H1 (cell line): ENCODE results near the gene GLS. TPM values are rescaled to one million over a fixed set of nuclear protein-coding genes. Genes with fewer than 3 reads are reported as not detected.

Experiments
- CTCF ChIA-PET: fragments of 300-600 bp; sonication (Branson Sonifier 250); formaldehyde crosslinking; loops from one replicate; lab custom pipeline; 2021; ENCODE audit not compliant: partially characterized antibody; lab: Charles Lee
- POLR2A ChIA-PET: fragments of 300-600 bp; sonication (Branson Sonifier 250); formaldehyde crosslinking; loops from one replicate; lab custom pipeline; 2021; ENCODE audit warnings: inconsistent platforms; ENCODE audit not compliant: partially characterized antibody; lab: Charles Lee
- DNase-seq, 2 experiments: peaks; one replicate each; pipeline versions ENCODE4 v3.0.0 to v3.0.0-alpha.2; 2010 to 2022; ENCODE audit warnings: low spot score in 2 of 2, low read depth in 1 of 2, mixed read lengths in 1 of 2
- FAIRE-seq: peaks from 2 replicates; lab custom pipeline; 2011; peaks lifted over from hg19 to GRCh38; lab: Jason Lieb, UNC
- H2AFZ ChIP-seq: 2 replicates; pipeline ENCODE4 v1.8.1; 2012; ENCODE audit warnings: low read length, inconsistent platforms
- H2AK5ac ChIP-seq: 2 replicates; pipeline ENCODE4 v1.6.1; 2013; ENCODE audit warnings: low read depth, low read length
- H2BK120ac ChIP-seq: replicated peaks from 2 replicates; pipeline ENCODE3; 2013; ENCODE audit warnings: low read depth, low read length, inconsistent platforms
- H2BK12ac ChIP-seq: 2 replicates; pipeline ENCODE4 v1.6.1; 2013; ENCODE audit warnings: low read depth, low read length
- H2BK15ac ChIP-seq: 2 replicates; pipeline ENCODE4 v1.6.1; 2013; ENCODE audit warnings: low read length
- H2BK20ac ChIP-seq: 2 replicates; pipeline ENCODE4 v1.6.1; 2013; ENCODE audit warnings: low read length
- H2BK5ac ChIP-seq: 2 replicates; pipeline ENCODE4 v1.6.1; 2013; ENCODE audit warnings: low read depth, low read length
- H3K14ac ChIP-seq: 2 replicates; pipeline ENCODE4 v1.6.1; 2013; ENCODE audit warnings: inconsistent platforms; ENCODE audit not compliant: insufficient read length
- H3K18ac ChIP-seq: 2 replicates; pipeline ENCODE4 v1.6.1; 2013; ENCODE audit warnings: low read length; ENCODE audit errors: extremely low read depth
- H3K23ac ChIP-seq: 2 replicates; pipeline ENCODE4 v1.6.1; 2013; ENCODE audit warnings: inconsistent platforms; ENCODE audit not compliant: insufficient read length
- H3K23me2 ChIP-seq: 2 replicates; pipeline ENCODE4 v1.6.1; 2013; ENCODE audit warnings: low read depth, low read length
- H3K27ac ChIP-seq: 2 replicates; pipeline ENCODE4 v1.6.1; 2011; ENCODE audit warnings: low read depth, low read length, inconsistent platforms
- H3K27me3 ChIP-seq, 4 experiments: replicated peaks in 1 of 4; 1 replicate in 1 of 4; 2 replicates in 3 of 4; pipeline versions ENCODE4 v1.6.1 to v1.8.1; 2011 to 2013; ENCODE audit warnings: low read length in 3 of 4, mild to moderate bottlenecking in 3 of 4, inconsistent platforms in 2 of 4, mixed read lengths in 2 of 4, moderate library complexity in 1 of 4; ENCODE audit not compliant: control insufficient read depth in 3 of 4, insufficient read depth in 3 of 4; ENCODE audit errors: extremely low read depth in 1 of 4
- H3K36me3 ChIP-seq, 4 experiments: 2 replicates each; pipeline versions ENCODE4 v1.6.1 to v1.8.1; 2011 to 2013; ENCODE audit warnings: mild to moderate bottlenecking in 4 of 4, low read length in 3 of 4, moderate library complexity in 2 of 4, control low read depth in 1 of 4, inconsistent platforms in 1 of 4; ENCODE audit not compliant: insufficient read depth in 4 of 4, control insufficient read depth in 2 of 4
- H3K4ac ChIP-seq: replicated peaks from 2 replicates; pipeline ENCODE3; 2013; ENCODE audit warnings: low read length, low read depth, mixed read lengths, inconsistent platforms; ENCODE audit not compliant: insufficient read length
- H3K4me1 ChIP-seq, 4 experiments: replicated peaks in 1 of 4; 1 replicate in 1 of 4; 2 replicates in 3 of 4; pipeline versions ENCODE4 v1.6.1 to v1.8.1; 2011 to 2013; ENCODE audit warnings: low read length in 3 of 4, inconsistent platforms in 2 of 4, mixed read lengths in 1 of 4; ENCODE audit not compliant: insufficient read depth in 4 of 4, control insufficient read depth in 3 of 4
- H3K4me2 ChIP-seq, 2 experiments: 2 replicates each; pipeline versions ENCODE4 v1.6.1 to v1.8.1; 2011 to 2013; ENCODE audit warnings: low read depth in 2 of 2, low read length in 2 of 2, control low read depth in 1 of 2, inconsistent platforms in 1 of 2, mild to moderate bottlenecking in 1 of 2; ENCODE audit not compliant: insufficient read depth in 1 of 2
- H3K4me3 ChIP-seq, 4 experiments: fragments of 200-600, 300-600 bp in 1 of 4; sonication (generic), shearing (Covaris generic), sonication (Bioruptor Twin) in 1 of 4; 2 replicates each; pipeline versions ENCODE4 v1.5.1 to v1.8.1; 2011 to 2016; ENCODE audit warnings: low read length in 4 of 4, low read depth in 3 of 4, control low read depth in 2 of 4, inconsistent platforms in 2 of 4, mild to moderate bottlenecking in 2 of 4, mixed read lengths in 1 of 4, moderate library complexity in 1 of 4; ENCODE audit not compliant: insufficient read depth in 2 of 4; ENCODE audit errors: extremely low read depth in 1 of 4
- H3K56ac ChIP-seq: replicated peaks from 2 replicates; pipeline ENCODE3; 2013; ENCODE audit warnings: low read depth, mild to moderate bottlenecking, mixed read lengths, low read length, inconsistent platforms; ENCODE audit not compliant: insufficient read length
- H3K79me1 ChIP-seq: 2 replicates; pipeline ENCODE4 v1.6.1; 2013; ENCODE audit warnings: low read depth, low read length, control low read depth
- H3K79me2 ChIP-seq, 2 experiments: 2 replicates each; pipeline versions ENCODE4 v1.6.1 to v1.8.1; 2012 to 2013; ENCODE audit warnings: low read length in 2 of 2, mild to moderate bottlenecking in 2 of 2, inconsistent platforms in 1 of 2; ENCODE audit not compliant: insufficient read depth in 2 of 2, control insufficient read depth in 1 of 2
- H3K9ac ChIP-seq, 4 experiments: replicated peaks in 1 of 4; 1 replicate in 1 of 4; 2 replicates in 3 of 4; pipeline versions ENCODE4 v1.6.1 to v1.8.1; 2011 to 2013; ENCODE audit warnings: low read depth in 3 of 4, low read length in 3 of 4, control low read depth in 2 of 4, mild to moderate bottlenecking in 2 of 4, moderate library complexity in 2 of 4, inconsistent platforms in 1 of 4; ENCODE audit errors: extremely low read depth in 1 of 4
- H3K9me3 ChIP-seq, 2 experiments: 2 replicates each; pipeline versions ENCODE4 v1.6.1 to v1.8.1; 2012 to 2013; ENCODE audit warnings: mild to moderate bottlenecking in 2 of 2, moderate library complexity in 2 of 2, control low read depth in 1 of 2, inconsistent platforms in 1 of 2, low read depth in 1 of 2, low read length in 1 of 2, mixed read lengths in 1 of 2; ENCODE audit not compliant: insufficient read depth in 2 of 2
- H4K20me1 ChIP-seq, 2 experiments: replicated peaks in 1 of 2; 2 replicates each; pipeline versions ENCODE3 to v1.8.1; 2011 to 2013; ENCODE audit warnings: inconsistent platforms in 2 of 2, low read length in 2 of 2, mild to moderate bottlenecking in 1 of 2; ENCODE audit not compliant: insufficient read depth in 2 of 2, control insufficient read depth in 1 of 2
- H4K5ac ChIP-seq: 2 replicates; pipeline ENCODE4 v1.6.1; 2013; ENCODE audit warnings: low read length, low read depth, mixed read lengths, inconsistent platforms; ENCODE audit not compliant: insufficient read length
- H4K8ac ChIP-seq: 2 replicates; pipeline ENCODE4 v1.8.0; 2013; ENCODE audit warnings: mild to moderate bottlenecking, moderate library complexity, low read length, inconsistent platforms; ENCODE audit not compliant: insufficient read depth; ENCODE audit errors: extremely low read depth
- H4K91ac ChIP-seq: replicated peaks from 2 replicates; pipeline ENCODE3; 2013; ENCODE audit warnings: low read length, mixed read lengths, inconsistent platforms; ENCODE audit not compliant: insufficient read length
- CHD1 ChIP-seq: IDR thresholded peaks from 2 replicates; pipeline ENCODE4 v1.6.1; 2012; ENCODE audit warnings: low read depth, low read length, improper control_type of control experiment
- CHD2 ChIP-seq: IDR thresholded peaks from 2 replicates; pipeline ENCODE4 v1.6.1; 2012; ENCODE audit warnings: low read length, improper control_type of control experiment
- EGR1 ChIP-seq: IDR thresholded peaks from 2 replicates; pipeline ENCODE4 v1.6.1; 2011; ENCODE audit warnings: low read depth, low read length, borderline replicate concordance
- KDM5A ChIP-seq: fragments of 200-600 bp; IDR thresholded peaks from 2 replicates; pipeline ENCODE4 v1.7.1; 2012; ENCODE audit warnings: mild to moderate bottlenecking, low read length, inconsistent platforms, mixed read lengths
- RAD21 ChIP-seq, 2 experiments: IDR thresholded peaks in 1 of 2; conservative IDR thresholded peaks in 1 of 2; 2 replicates each; pipeline ENCODE4 v1.6.1; 2011; ENCODE audit warnings: low read depth in 2 of 2, low read length in 2 of 2, improper control_type of control experiment in 1 of 2, inconsistent platforms in 1 of 2, mild to moderate bottlenecking in 1 of 2, moderate library complexity in 1 of 2
- SAP30 ChIP-seq: fragments of 300-600 bp; sonication (generic); IDR thresholded peaks from 2 replicates; pipeline ENCODE4 v1.7.1; 2012; ENCODE audit warnings: low read length, moderate library complexity, mild to moderate bottlenecking, inconsistent platforms; ENCODE audit not compliant: insufficient read depth, insufficient replicate concordance
- SP4 ChIP-seq: IDR thresholded peaks from 2 replicates; pipeline ENCODE4 v1.6.1; 2012; ENCODE audit warnings: low read length, inconsistent platforms
- TCF12 ChIP-seq: IDR thresholded peaks from 2 replicates; pipeline ENCODE4 v1.6.1; 2011; ENCODE audit warnings: low read depth, mild to moderate bottlenecking, low read length
- ZNF274 ChIP-seq: IDR thresholded peaks from 2 replicates; pipeline ENCODE4 v1.7.0; 2012; ENCODE audit warnings: low read length, borderline replicate concordance; ENCODE audit errors: extremely low read depth
- polyA plus RNA-seq, 7 experiments: library from polyadenylated mRNA; depleted of rRNA in 3 of 7; stranded (reverse) in 5 of 7; unstranded in 2 of 7; fragments of >200 nt in 5 of 7; fragments of 200-250 nt in 2 of 7; gene quantifications; 1 replicate in 5 of 7; 2 replicates in 1 of 7; 4 replicates in 1 of 7; pipeline versions ENCODE4 v1.2.1 to v1.2.3, GENCODE V29; 2011 to 2013; ENCODE audit warnings: missing spikeins in 2 of 7, mixed read lengths in 2 of 7
- total RNA-seq: library from RNA; stranded (reverse); fragmentation: NEBNext Ultra II Directional; extraction: Animal tissue kit (Norgen Biotek cat#: 25700); gene quantifications from 2 replicates; pipeline ENCODE4 v1.2.1, GENCODE V29; 2021
- TF ChIP-seq, protein P1 (sequence below): IDR thresholded peaks from 2 replicates; pipeline ENCODE4 v1.6.1; 2012; ENCODE audit warnings: low read length, inconsistent platforms
- TF ChIP-seq, protein P2 (sequence below): IDR thresholded peaks from 2 replicates; pipeline ENCODE4 v1.6.1; 2011; ENCODE audit warnings: low read length, improper control_type of control experiment

Gene GLS
- total and polyA plus RNA-seq, 2 of the 8 experiments (the other 6 are each of a cell fraction or from before 2014, with no cell fraction given), result 15.7 to 89.8 TPM

DNA sequence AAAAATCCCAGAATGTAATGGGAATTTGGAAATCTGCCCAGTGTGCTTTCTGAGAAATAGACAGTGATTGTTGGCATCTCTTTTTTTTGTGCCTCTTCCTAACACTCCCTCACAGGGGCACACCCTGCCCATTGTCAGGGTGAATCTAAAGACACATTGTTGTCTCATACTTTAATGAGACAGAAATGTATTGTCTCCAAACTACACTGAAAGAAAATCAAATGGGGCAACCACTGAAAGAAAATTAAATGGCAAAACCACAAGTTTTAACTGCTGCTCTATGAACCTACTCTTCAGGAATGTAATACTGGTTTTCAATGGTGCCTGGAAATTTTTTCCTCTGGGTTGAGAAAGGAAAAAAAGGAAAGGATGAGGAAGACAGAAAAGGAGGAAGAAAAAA, 43.2 kb upstream of the GLS start:
- DNase-seq (no peak), FAIRE-seq (no peak)
- H2BK12ac ChIP-seq, result no peak overlapping the region
- H2AFZ ChIP-seq, result no peak overlapping the region
- H3K4ac ChIP-seq, result no peak overlapping the region
- no peak overlapping the region for H3K18ac ChIP-seq
- no peak overlapping the region for H3K14ac ChIP-seq
- H4K91ac ChIP-seq, result no peak overlapping the region
- no peak overlapping the region for H3K4me3 ChIP-seq
- TF ChIP-seq TCF12, result no peak
- TF ChIP-seq, protein P1, sequence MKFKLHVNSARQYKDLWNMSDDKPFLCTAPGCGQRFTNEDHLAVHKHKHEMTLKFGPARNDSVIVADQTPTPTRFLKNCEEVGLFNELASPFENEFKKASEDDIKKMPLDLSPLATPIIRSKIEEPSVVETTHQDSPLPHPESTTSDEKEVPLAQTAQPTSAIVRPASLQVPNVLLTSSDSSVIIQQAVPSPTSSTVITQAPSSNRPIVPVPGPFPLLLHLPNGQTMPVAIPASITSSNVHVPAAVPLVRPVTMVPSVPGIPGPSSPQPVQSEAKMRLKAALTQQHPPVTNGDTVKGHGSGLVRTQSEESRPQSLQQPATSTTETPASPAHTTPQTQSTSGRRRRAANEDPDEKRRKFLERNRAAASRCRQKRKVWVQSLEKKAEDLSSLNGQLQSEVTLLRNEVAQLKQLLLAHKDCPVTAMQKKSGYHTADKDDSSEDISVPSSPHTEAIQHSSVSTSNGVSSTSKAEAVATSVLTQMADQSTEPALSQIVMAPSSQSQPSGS, result no peak
- TF ChIP-seq RAD21 (IDR thresholded peaks at IDR 0.05 in 1 of 2, conservative IDR thresholded peaks at IDR 0.05 in 1 of 2; ENCODE audit: low read depth in 2 of 2, low read length in 2 of 2), result no peak
- no peak for TF ChIP-seq KDM5A
- no peak for TF ChIP-seq CHD1
- TF ChIP-seq, protein P2, sequence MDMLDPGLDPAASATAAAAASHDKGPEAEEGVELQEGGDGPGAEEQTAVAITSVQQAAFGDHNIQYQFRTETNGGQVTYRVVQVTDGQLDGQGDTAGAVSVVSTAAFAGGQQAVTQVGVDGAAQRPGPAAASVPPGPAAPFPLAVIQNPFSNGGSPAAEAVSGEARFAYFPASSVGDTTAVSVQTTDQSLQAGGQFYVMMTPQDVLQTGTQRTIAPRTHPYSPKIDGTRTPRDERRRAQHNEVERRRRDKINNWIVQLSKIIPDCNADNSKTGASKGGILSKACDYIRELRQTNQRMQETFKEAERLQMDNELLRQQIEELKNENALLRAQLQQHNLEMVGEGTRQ, result no peak
- no peak for TF ChIP-seq SP4
- no peak for TF ChIP-seq CHD2
- no peak for TF ChIP-seq SAP30
- no peak for TF ChIP-seq ZNF274
- no peak for TF ChIP-seq EGR1
- H3K4me1 ChIP-seq, result no peaks in the 10 kb centered on the region
- no peaks in the 10 kb centered on the region for H3K79me1 ChIP-seq
- no peak overlapping the region for H2BK120ac ChIP-seq
- no peak overlapping the region for H3K9ac ChIP-seq
- CTCF ChIA-PET, result no interaction called here
- H3K79me2 ChIP-seq, result no peaks in the 10 kb centered on the region
- no peak overlapping the region for H3K56ac ChIP-seq
- no peaks in the 10 kb centered on the region for H3K36me3 ChIP-seq
- H3K27me3 ChIP-seq, result no peaks in the 10 kb centered on the region
- no peak overlapping the region for H2BK15ac ChIP-seq
- no peak overlapping the region for H3K27ac ChIP-seq
- H4K8ac ChIP-seq, result no peak overlapping the region
- no peak overlapping the region for H2BK5ac ChIP-seq
- H2BK20ac ChIP-seq, result no peak overlapping the region
- H4K5ac ChIP-seq, result no peak overlapping the region
- H3K9me3 ChIP-seq, result no peaks in the 10 kb centered on the region
- no peaks in the 10 kb centered on the region for H4K20me1 ChIP-seq
- no peak overlapping the region for H3K4me2 ChIP-seq
- no peaks in the 10 kb centered on the region for H3K23me2 ChIP-seq
- POLR2A ChIA-PET, result interaction anchor here (1.8 kb wide), 1 partner anchor 10 kb away, joined by 3 read pairs; no protein-coding TSS in a partner anchor
- no peak overlapping the region for H2AK5ac ChIP-seq
- H3K23ac ChIP-seq, result no peak overlapping the region
